NCI-H524 treated with DMSO at 0.1 percent for 48 hours (cell line): ENCODE data around the gene DDX1.
"Not testable (repeated sequence)": the region's sequence is repeated elsewhere in the genome, so short reads cannot be mapped to it uniquely, and the experiment has no call there.

Experiments
- DNase-seq: peaks from one replicate; lab custom pipeline; 2025; lab: John Stamatoyannopoulos, UW

The DDX1 gene

GRCh38 chr2:15616850-15617777 is 25.4 kb downstream of the DDX1 start:
- no peak for DNase-seq

- no peak for DNase-seq
Measured at GRCh38 chr2:15617778-15618448, 26.2 kb downstream of the DDX1 start.

- DNase-seq: no peak
Measured at GRCh38 chr2:15618449-15618855, 26.8 kb downstream of the DDX1 start.

- DNase-seq: no peak
Measured at GRCh38 chr2:15619076-15619475, 27.4 kb downstream of the DDX1 start.

- no peak for DNase-seq
Measured at GRCh38 chr2:15619510-15619909, 27.8 kb downstream of the DDX1 start.

- no peak for DNase-seq
Measured at GRCh38 chr2:15619938-15620337, 28.3 kb downstream of the DDX1 start.

- DNase-seq: no peak
Measured at GRCh38 chr2:15620340-15620739, 28.7 kb downstream of the DDX1 start.

- no peak for DNase-seq
Measured at GRCh38 chr2:15620857-15621471, 29.3 kb downstream of the DDX1 start.

- DNase-seq: not testable (repeated sequence)
Measured at GRCh38 chr2:15621472-15621870, 29.8 kb downstream of the DDX1 start.

- DNase-seq: no peak
Measured at GRCh38 chr2:15622214-15622613, 30.5 kb downstream of the DDX1 start.

GRCh38 chr2:15622614-15623480 is 31.2 kb downstream of the DDX1 start:
- DNase-seq: no peak

- DNase-seq: no peak
Measured at GRCh38 chr2:15623481-15623796, 31.8 kb downstream of the DDX1 start.

GRCh38 chr2:15623898-15624541 is 32.4 kb downstream of the DDX1 start:
- DNase-seq: no peak

- DNase-seq: no peak
Measured at GRCh38 chr2:15624903-15625302, 33.2 kb downstream of the DDX1 start.

GRCh38 chr2:15625344-15626036 is 33.8 kb downstream of the DDX1 start:
- DNase-seq: no peak

GRCh38 chr2:15626126-15626525 is 34.5 kb downstream of the DDX1 start:
- DNase-seq: no peak

GRCh38 chr2:15626967-15627366 is 35.3 kb downstream of the DDX1 start:
- DNase-seq: no peak

- no peak for DNase-seq
Measured at GRCh38 chr2:15627817-15628684, 36.4 kb downstream of the DDX1 start.

- no peak for DNase-seq
Measured at GRCh38 chr2:15628899-15629855, 37.5 kb downstream of the DDX1 start.
